Bronchial epithelial cell (primary cell): Measurements from ENCODE around the gene EPHB2. TPM values are rescaled to one million over a fixed set of nuclear protein-coding genes. Genes with fewer than 3 reads are reported as not detected.
A peak's percentile ranks its signal among the peaks of the same experiment; 100 is the strongest.

Experiments
- DNase-seq: peaks from one replicate; pipeline ENCODE4 v3.0.0-alpha.2; 2010; ENCODE audit warnings: low read depth
- FAIRE-seq: peaks from 2 replicates; lab custom pipeline; 2011; peaks lifted over from hg19 to GRCh38; lab: Jason Lieb, UNC
- H3K27me3 ChIP-seq: 2 replicates; pipeline ENCODE4 v1.5.1; 2011; ENCODE audit warnings: low read length; ENCODE audit not compliant: control insufficient read depth, insufficient read depth
- H3K36me3 ChIP-seq: 2 replicates; pipeline ENCODE4 v1.5.1; 2011; ENCODE audit warnings: low read length; ENCODE audit not compliant: control insufficient read depth, insufficient read depth
- H3K4me3 ChIP-seq: 2 replicates; pipeline ENCODE4 v1.5.1; 2011; ENCODE audit warnings: mild to moderate bottlenecking, low read depth, low read length, control low read depth
- total RNA-seq: library from RNA; depleted of rRNA; stranded (reverse); fragments of >200 nt; gene quantifications from 2 replicates; pipeline ENCODE4 v1.2.1, GENCODE V29; 2014
- TF ChIP-seq, protein P1 (sequence below): IDR thresholded peaks from 2 replicates; pipeline ENCODE4 v1.5.1; 2011; ENCODE audit warnings: mild to moderate bottlenecking, moderate library complexity, low read length, control low read depth, inconsistent platforms; ENCODE audit not compliant: insufficient read depth, severe bottlenecking

EPHB2 gene
- total RNA-seq, 1 donor from 2014 or later = 10.0 TPM

DNA sequence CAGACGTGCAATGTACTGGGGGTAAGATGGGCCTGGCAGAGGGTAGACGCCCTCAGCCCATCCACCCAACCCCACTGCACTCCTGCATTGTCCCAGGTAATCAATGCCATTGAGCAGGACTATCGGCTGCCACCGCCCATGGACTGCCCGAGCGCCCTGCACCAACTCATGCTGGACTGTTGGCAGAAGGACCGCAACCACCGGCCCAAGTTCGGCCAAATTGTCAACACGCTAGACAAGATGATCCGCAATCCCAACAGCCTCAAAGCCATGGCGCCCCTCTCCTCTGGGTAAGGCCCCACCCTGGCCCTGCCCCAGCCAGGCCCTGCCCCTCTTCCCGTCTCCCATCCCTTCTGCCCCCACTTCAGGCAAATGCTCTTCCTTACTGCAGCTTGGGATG, 199.6 kb downstream of the EPHB2 start:
- Histone ChIP-seq H3K27me3 (no peaks in the 10 kb centered on the region), H3K4me3 (no peak overlapping the region), H3K36me3 (peaks cover 17% of the 10 kb centered on the region)
- TF ChIP-seq, protein P1, sequence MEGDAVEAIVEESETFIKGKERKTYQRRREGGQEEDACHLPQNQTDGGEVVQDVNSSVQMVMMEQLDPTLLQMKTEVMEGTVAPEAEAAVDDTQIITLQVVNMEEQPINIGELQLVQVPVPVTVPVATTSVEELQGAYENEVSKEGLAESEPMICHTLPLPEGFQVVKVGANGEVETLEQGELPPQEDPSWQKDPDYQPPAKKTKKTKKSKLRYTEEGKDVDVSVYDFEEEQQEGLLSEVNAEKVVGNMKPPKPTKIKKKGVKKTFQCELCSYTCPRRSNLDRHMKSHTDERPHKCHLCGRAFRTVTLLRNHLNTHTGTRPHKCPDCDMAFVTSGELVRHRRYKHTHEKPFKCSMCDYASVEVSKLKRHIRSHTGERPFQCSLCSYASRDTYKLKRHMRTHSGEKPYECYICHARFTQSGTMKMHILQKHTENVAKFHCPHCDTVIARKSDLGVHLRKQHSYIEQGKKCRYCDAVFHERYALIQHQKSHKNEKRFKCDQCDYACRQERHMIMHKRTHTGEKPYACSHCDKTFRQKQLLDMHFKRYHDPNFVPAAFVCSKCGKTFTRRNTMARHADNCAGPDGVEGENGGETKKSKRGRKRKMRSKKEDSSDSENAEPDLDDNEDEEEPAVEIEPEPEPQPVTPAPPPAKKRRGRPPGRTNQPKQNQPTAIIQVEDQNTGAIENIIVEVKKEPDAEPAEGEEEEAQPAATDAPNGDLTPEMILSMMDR = no peak
- DNase-seq (no peak), FAIRE-seq (no peak)

DNA sequence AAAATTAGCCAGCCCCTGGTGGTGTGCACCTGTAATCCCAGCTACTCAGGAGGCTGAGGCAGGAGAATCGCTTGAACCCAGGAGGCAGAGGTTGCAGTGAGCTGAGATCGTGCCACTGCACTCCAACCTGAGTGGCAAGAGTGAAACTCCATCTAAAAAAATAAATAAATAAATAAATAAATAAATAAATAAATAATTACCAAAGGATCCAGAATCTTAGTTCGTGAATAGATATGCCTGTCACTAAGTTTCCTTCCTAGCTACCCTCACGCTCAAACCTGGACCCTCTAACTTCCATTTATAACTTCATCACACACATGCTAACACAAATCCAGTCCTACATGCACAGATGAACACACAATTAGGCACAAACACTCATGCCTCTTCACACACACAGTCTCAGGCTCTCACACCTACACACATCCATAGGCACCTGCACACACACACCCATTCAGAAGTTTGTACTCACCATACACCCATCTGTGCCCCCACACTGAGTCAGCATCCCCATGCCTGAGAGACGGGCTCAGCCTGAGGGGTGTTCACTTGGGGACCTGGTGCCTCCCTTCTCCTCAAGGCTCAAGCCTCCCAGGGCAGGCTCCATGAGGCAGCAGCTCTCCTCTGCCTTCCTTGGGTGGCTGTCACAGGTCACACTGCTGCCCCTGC, 200.5 kb downstream of the EPHB2 start:
- FAIRE-seq = no peak
- DNase-seq = no peak
- no peaks in the 10 kb centered on the region for H3K27me3 ChIP-seq
- peaks cover 16% of the 10 kb centered on the region for H3K36me3 ChIP-seq
- TF ChIP-seq, protein P1 = no peak
- H3K4me3 ChIP-seq = no peak overlapping the region

DNA sequence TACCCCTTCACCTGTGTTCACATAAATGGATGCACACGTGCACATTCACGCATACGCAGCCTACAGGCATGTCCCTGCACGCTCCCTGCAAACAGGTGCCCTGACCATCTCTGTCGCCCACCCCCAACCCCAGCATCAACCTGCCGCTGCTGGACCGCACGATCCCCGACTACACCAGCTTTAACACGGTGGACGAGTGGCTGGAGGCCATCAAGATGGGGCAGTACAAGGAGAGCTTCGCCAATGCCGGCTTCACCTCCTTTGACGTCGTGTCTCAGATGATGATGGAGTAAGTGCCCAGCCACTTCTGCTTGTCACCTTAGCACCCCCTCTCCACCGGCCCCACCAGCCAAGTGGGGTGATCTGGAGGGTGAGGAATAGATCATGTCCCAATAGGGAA, 201.7 kb downstream of the EPHB2 start:
- TF ChIP-seq, protein P1 = no peak
- Histone ChIP-seq H3K4me3 (no peak overlapping the region), H3K36me3 (peaks cover 16% of the 10 kb centered on the region), H3K27me3 (no peaks in the 10 kb centered on the region)
- DNase-seq (no peak), FAIRE-seq (peak; percentile 43)

DNA sequence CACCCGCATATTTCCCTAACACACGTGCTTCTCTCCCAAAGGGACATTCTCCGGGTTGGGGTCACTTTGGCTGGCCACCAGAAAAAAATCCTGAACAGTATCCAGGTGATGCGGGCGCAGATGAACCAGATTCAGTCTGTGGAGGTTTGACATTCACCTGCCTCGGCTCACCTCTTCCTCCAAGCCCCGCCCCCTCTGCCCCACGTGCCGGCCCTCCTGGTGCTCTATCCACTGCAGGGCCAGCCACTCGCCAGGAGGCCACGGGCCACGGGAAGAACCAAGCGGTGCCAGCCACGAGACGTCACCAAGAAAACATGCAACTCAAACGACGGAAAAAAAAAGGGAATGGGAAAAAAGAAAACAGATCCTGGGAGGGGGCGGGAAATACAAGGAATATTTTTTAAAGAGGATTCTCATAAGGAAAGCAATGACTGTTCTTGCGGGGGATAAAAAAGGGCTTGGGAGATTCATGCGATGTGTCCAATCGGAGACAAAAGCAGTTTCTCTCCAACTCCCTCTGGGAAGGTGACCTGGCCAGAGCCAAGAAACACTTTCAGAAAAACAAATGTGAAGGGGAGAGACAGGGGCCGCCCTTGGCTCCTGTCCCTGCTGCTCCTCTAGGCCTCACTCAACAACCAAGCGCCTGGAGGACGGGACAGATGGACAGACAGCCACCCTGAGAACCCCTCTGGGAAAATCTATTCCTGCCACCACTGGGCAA, 202.9 kb downstream of the EPHB2 start:
- H3K36me3 ChIP-seq = peaks cover 7% of the 10 kb centered on the region

DNA sequence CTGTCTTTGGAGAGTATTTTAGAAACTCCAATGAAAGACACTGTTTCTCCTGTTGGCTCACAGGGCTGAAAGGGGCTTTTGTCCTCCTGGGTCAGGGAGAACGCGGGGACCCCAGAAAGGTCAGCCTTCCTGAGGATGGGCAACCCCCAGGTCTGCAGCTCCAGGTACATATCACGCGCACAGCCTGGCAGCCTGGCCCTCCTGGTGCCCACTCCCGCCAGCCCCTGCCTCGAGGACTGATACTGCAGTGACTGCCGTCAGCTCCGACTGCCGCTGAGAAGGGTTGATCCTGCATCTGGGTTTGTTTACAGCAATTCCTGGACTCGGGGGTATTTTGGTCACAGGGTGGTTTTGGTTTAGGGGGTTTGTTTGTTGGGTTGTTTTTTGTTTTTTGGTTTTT, 203.5 kb downstream of the EPHB2 start:
- H3K27me3 ChIP-seq = no peaks in the 10 kb centered on the region
- DNase-seq (no peak), FAIRE-seq (no peak)
- no peak overlapping the region for H3K4me3 ChIP-seq
- peaks cover 2% of the 10 kb centered on the region for H3K36me3 ChIP-seq
- TF ChIP-seq, protein P1 = no peak

More for the DNA sequence above, 202.9 kb downstream of the EPHB2 start:
- Histone ChIP-seq H3K4me3 (no peak overlapping the region), H3K27me3 (no peaks in the 10 kb centered on the region)
- FAIRE-seq = no peak
- no peak for DNase-seq
- TF ChIP-seq, protein P1 = no peak
